Left cardiac atrium (tissue), 4 donors: Measurements from ENCODE around the gene PI3. TPM values are rescaled to one million over a fixed set of nuclear protein-coding genes. Genes with fewer than 3 reads are reported as not detected.
"Not testable (repeated sequence)": the region's sequence is repeated elsewhere in the genome, so short reads cannot be mapped to it uniquely, and the experiment has no call there.

Experiments
- ATAC-seq, 2 donors: fragments of 200-7000 bp; cut with Tn5 transposase; one replicate each; pipeline ENCODE4 v1.9.1; 2020; ENCODE audit warnings: mild to moderate bottlenecking in 2 of 2, moderate library complexity in 2 of 2
- DNase-seq: peaks from one replicate; pipeline ENCODE4 v3.0.0-alpha.2; 2020
- intact Hi-C, 2 donors: fragments of 100-400 bp; cut with DNase I; formaldehyde crosslinking; loops; one replicate each; pipeline versions ENCODE4 v1.14.1 to v1.15.1; 2022 to 2023
- long read RNA-seq: library from polyadenylated mRNA; unstranded; transcript quantifications from one replicate; pipeline ENCODE4 v2.0.0, GENCODE V29; 2021
- total RNA-seq, 2 donors: library from RNA; stranded (reverse); fragmentation: NEBNext Ultra II Directional; extraction: Animal tissue kit (Norgen Biotek cat#: 25700); gene quantifications; one replicate each; pipeline ENCODE4 v1.2.1, GENCODE V29; 2021
- donor health status: DM: no; HTN: yes; CAD: no.
- donor health status: DM: no; HTN: yes; CAD: no; lungs with severe emphysema.
- donor health status: DM: yes; HTN: yes; CAD: no.
- donor health status: Dilated cardiomyopathy.

PI3 gene, protein sequence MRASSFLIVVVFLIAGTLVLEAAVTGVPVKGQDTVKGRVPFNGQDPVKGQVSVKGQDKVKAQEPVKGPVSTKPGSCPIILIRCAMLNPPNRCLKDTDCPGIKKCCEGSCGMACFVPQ
- total RNA-seq = 1 to 10 TPM in 1 of 2 donors, not detected in 1; 1.4 TPM
- long read RNA-seq = 0 reads

DNA sequence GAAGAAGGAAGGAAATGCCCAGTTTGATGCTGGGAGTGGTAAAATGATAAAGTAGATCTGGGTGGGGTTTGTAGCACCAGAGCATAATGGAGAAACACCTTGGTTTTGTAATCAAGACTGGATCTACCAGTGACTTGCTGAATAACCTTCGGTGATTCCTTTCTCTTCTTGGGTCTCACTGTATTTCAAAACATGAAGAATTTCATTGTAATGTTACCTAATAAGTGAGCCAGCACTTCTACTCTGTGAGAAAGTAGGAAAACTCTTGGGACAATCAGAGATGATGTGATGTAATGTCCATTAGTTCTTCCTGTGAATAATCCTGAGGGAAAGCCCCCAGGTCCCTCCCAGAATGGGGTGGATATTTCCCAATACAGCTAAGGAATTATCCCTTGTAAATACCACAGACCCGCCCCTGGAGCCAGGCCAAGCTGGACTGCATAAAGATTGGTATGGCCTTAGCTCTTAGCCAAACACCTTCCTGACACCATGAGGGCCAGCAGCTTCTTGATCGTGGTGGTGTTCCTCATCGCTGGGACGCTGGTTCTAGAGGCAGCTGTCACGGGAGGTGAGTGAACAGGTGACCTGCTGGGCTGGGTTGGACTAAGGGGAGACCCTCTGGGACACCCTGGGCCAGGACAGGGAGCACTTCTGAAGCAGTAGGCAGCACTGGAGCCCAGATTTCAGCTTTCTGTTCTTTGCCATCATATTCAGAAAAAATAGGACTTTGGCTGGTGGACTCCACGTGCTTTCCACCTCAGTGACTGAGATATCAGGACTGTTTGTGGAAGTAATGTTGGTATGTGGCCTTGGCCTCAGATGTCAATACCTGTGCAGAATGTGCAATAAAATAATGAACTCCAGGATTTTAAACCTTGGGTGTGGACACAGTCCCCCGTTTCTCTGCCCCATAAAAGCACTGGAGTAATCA is at the start of gene PI3:
Gene PI3, plus strand, starts transcription at position 469 of the 931 bp plus-strand sequence. Its CDS starts 21 bp downstream, at position 490.
- intact Hi-C loops = no loop called here
- ATAC-seq (no peak), DNase-seq (peak; percentile 23)

DNA sequence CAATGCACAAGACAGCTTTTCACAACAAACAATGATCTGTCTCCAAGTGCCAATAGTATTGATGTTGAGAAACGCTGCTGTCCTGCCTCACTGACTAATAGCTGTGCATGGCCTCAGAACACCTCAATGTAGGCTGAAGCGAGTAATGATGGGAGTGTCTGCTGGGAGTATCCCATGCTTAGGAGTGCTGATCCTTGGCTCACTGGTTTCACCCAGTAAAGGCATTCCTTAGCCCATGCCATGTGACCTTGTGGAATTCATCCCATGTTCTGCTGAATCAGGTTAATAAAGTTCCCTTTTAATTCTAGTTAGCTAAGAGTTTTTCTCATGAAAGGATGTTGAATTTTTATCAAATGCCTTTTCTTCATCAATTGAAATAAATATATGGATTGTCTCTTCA is 46.6 kb upstream of the PI3 start:
- ATAC-seq = peak in 1 of 2 donors; percentile 85

DNA sequence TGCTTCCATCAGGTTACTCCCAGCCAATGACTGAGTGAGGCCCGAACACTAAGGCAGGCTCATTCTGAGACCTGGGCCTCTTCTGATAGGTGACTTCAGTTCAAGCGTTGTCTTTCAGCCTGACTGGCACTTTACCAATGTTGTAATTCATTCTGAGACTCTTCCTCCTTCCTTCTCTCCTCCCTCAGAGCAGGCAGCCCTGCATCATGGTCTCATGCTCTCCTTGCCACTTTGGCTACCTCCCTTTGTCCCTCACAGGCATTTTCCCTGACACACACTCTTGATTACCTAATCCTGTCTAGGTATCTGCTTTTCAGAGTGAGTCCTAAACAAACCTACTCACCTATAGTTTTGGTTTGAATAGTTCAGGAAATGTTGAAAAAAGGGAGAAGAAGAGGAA is 37.8 kb upstream of the PI3 start:
- no peak for ATAC-seq
- intact Hi-C loops = loop anchor here in 1 of 2 donors (10.0 kb wide), 1 partner anchor 138 kb away; no protein-coding TSS in a partner anchor
- no peak for DNase-seq

More for the DNA sequence above, 46.6 kb upstream of the PI3 start:
- intact Hi-C loops = no loop called here
- no peak for DNase-seq

DNA sequence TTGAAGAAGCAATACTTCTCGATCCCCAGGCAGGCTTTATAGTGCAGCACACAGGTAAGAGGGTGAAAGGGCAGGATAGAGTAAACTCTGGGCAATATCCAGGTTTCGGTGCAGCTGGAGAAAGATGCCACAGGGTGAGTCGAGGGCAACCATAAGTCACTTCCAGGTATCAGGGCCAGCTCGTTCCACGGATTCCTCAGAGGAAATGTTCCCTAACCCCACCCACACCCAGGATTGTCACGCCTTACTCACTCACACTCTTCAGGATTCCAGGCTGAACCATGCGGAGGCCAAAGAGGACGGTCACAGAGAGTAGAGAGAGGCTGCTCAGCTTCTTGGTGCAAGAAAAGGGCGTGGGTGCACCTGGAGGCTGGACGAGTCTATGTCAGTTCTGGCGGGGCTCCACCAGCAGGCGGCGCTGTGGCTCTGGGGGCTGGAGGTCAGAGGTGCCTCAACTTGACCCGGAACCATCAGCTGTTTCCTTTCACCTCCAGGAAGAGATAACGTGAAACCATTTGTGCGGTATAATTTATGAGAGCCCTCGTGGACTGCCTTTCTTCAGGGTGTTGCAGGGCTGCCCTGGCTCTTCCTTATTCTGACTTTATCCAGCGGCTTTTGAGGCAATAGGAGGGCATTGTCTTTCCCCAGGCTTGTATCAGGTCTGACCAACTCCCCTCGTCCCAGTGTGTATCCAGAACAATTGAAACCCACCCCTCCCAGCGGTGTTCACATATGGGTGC is 36.0 kb upstream of the PI3 start:
- no peak for ATAC-seq
- peak; percentile 36 for DNase-seq
- intact Hi-C loops = loop anchor here in 1 of 2 donors (10.0 kb wide), 1 partner anchor 136 kb away; no protein-coding TSS in a partner anchor

DNA sequence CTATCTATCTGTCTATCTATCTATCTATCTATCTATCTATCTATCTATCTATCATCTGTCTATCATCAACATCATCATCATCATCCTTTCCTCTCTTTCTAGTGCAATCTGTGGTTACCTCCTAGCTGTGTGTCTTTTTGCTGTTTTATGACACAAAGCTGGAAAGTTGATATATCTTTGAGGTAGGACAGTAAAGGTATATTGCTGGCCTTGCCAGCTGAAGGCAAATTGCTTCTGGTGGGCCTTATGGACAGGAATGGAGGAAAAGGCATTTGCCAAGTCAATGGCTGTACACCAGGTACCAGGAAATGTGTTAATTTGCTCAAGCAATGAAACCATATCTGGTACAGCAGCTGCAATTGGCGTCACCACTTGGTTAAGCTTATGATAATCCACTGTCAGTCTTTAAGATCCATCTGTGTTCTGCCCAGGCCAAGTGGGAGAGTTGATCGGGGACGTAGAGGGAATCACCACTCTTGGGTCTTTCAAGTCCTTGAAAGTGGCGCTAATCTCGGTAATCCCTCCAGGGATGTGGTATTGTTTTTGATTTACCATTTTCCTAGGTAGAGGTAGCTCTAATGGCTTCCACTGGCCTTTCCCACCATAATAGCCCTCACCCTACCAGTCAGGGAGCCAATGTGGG is 34.8 kb upstream of the PI3 start:
- intact Hi-C loops = loop anchor here in 1 of 2 donors (10.0 kb wide), 1 partner anchor 135 kb away; no protein-coding TSS in a partner anchor
- not testable (repeated sequence) for ATAC-seq

DNA sequence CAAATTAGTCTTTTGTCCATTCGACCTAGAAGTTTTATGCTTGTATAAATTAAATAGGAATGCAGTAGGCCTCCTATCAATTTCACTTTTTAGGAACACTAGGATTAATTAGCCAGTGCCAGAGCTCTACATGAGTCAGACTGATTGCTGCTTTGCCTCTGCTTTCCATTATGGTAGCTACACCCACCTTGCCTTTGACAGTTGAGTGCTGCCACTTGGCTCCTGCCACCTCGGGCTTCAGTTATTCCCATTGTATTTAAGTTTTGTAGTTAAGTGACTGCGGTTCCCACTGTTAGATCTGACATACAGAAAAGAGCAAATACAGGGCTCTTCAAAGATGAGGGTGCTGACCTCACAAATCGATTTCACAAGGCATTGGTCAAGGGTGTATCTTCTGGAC is 33.9 kb upstream of the PI3 start:
- intact Hi-C loops = no loop called here
- ATAC-seq (no peak), DNase-seq (no peak)

More for the DNA sequence above, 34.8 kb upstream of the PI3 start:
- DNase-seq = not testable (repeated sequence)

DNA sequence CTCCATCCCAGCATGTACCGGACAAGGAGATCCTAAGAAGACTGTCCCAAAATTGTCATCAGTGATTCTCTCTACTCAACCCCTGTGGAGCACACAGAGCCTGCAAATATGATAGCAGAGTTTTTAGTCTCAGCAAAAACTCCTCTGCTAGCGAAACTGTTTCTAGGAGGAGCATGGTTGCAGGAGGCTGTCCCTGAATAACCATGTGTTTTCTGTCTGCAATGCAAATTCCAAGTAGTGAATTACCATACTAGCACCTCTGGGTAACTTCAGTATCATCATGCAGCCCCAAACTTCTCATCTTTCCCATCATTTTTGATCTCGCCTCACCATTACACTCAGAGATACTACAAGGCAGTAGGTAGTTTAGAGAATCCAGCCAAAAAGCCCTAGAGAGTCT is 25.6 kb upstream of the PI3 start:
- ATAC-seq (no peak), DNase-seq (no peak)
- intact Hi-C loops = no loop called here

DNA sequence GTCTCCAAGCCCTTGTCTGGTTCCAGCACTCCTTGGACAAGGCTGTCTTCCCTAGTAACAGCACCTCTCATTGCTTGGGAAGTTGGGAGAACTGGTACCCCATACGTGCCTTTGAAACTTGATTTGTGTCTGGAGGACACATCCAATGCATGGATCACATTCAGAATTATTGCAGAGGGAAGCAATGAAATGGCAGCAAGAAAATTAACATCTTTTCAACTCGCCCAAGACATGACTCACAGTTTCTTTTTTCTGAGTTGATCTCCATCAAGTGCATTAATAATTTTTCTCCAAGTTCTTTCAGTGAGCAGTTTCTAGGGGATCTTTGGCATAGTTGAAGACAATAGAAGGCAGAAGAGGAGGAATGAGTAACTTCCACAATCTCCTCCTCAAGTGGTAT is 22.3 kb upstream of the PI3 start:
- DNase-seq (no peak), ATAC-seq (no peak)
- intact Hi-C loops = no loop called here

DNA sequence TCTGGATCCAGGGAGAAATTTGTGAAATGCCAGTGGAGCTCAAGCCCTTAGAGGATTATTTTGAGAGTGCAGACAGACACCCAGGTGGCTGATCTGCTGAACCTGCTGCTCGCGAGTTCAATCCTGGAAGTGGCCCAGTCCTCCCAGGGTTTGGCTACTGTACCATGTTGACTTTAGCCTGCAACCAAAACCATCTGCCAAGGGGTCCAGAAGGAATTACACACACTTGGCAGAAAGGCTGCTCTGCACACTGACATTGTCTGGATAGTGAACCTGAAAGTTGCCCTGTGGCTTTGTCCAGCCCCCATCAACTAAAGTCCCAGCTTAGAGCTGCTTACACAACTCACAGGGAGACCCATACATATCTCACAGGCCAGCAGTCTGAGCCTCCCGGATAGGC is 21.6 kb upstream of the PI3 start:
- intact Hi-C loops = no loop called here
- ATAC-seq (no peak), DNase-seq (no peak)

DNA sequence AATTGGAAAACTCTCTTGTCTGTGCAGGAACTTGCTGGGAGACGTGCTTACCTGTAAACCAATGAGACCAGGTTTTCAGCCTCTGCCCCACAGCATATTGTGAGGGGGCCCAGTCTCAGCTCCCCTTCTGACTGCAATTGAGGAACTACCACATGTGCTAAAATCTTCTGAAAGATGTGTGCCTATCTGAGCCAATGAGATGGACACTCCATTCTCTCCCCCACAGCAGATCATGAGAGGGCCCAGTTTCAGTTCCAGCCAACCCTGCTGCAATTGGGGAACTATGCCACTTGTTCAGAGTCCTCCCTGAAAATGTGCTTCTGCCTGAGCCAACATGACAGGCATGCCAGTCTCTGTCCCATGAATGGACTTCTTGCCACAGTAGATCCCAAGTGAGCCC is 20.9 kb upstream of the PI3 start:
- intact Hi-C loops = no loop called here
- ATAC-seq = peak in 1 of 2 donors; percentile 26

DNA sequence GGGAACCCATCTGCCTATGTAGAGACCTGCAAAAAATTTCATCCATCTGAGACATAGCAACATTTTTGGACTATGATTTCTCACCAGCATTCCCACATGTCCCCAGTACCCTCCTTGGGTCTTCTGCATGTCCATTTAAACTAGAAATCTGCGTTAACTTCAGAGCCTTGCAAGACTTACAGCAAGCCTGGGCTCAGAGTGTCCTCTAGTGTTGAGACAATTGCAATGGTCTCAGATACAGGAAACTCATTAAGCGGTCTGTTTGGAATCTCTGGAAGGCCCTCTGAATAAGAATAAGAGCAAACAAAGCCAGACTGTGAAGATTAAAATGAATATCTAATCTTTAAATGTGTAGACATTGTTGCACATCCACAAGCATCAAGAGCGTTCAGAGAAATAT is 20.5 kb upstream of the PI3 start:
- intact Hi-C loops = no loop called here
- no peak for ATAC-seq

More for the DNA sequence above, 20.9 kb upstream of the PI3 start:
- DNase-seq = no peak

DNA sequence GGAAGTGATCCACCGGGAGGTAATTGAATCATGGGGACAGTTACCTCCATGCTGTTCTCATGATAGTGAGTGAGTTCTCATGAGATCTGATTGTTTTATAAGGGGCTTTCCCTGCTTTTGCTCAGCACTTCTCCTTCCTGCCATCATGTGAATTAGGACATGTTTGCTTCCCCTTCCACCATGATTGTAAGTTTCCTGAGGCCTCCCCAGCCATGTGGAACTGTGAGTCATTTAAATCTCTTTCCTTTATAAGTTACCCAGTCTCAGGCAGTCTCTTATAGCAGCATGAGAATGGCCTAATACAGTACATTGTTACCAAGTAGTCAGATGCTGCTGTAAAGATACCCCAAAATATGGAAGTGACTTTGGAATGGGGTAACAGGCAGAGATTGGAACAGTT is 19.9 kb upstream of the PI3 start:
- DNase-seq, ATAC-seq, intact Hi-C loops: not testable (repeated sequence)

More for the DNA sequence above, 20.5 kb upstream of the PI3 start:
- no peak for DNase-seq

DNA sequence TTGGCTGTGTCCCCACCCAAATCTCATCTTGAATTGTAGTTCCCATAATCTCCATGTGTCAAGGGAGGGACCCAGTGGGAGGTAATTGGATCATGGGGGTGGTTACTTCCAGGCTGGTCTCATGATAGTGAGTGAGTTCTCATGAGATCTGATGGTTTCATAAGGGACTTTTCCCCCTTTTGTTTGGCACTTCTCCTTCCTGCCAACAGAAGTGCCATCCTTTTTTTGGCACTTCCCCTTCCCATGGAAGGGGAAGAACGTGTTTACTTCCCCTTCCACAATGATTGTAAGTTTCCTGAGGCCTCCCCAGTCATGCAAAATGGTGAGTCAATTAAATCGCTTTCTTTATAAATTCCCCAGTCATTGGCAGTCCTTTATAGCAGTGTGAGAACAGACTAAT is 18.0 kb upstream of the PI3 start:
- ATAC-seq = no peak
- intact Hi-C loops = no loop called here
- no peak for DNase-seq

DNA sequence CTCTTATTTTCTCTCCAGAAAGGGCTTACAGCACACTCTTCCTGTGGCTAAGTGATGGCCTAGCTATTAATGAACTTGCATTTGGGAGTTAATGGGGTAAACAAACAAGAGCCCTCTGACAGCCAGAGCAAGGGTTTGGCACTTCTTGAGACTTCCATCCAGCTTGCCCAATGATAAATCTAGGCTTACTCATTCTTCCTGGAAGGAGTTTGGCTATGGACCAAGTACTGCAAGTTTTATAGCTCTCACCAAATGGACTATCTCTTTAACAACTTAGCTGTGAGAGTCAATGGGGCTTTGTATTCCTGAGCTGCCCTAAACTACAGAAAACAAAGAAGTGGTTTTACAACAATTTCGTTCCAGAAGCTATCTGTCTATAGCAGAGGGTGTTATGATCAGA is 16.7 kb upstream of the PI3 start:
- peak; percentile 44 to 90 for ATAC-seq
- no peak for DNase-seq
- intact Hi-C loops = no loop called here

DNA sequence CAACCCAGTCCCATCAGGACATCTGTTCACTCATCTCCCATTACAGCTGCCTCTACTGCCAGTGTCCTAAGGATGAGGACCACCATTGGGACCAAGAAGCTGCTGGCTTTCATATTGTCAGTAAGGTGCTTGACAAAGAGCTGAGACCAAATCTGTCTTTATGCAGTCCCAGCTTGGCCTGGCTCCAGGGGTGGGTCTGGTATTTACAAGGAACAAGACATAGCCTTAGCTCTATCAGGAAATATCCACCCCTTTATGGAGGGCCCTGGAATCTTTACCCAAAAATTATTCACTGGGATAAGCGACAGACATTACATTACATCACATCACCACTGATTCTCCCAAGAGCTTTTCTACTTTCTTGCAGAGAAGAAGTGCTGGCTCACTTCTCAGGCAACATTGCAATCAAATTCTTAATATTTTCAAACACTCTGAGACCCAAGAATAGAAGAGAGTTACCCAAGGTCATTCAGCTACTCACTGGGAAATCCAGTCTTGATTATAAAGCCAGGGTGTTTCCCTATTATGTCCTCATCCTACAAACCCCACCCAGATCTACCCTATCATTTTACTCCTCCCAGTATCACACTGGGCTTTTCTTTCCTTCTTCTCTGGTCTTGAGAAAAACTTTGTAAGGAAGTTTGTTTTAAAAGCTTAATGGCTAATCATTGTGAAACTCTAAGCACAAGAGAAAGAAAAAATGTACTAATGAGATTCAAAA is 11.5 kb upstream of the PI3 start:
- intact Hi-C loops = no loop called here
- ATAC-seq = no peak
- no peak for DNase-seq

DNA sequence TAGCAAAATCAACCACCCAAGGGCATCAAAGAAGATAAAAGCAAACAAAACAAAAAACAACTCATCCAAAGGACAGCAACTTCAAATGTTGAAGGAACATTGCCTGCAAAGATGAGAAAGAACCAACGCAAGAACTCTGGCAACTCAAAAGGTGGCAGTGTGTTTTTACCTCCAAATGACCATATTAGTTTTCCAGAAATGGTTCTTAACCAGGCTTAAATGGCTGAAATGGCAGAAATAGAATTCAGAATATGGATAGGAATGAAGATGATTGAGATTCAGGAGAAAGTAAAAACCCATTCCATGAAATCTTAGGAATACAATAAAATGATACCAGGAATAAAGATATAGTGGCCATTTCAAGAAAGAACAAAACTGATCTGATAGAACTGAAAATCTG is 9.8 kb upstream of the PI3 start:
- ATAC-seq = no peak
- DNase-seq = no peak
- intact Hi-C loops = no loop called here

DNA sequence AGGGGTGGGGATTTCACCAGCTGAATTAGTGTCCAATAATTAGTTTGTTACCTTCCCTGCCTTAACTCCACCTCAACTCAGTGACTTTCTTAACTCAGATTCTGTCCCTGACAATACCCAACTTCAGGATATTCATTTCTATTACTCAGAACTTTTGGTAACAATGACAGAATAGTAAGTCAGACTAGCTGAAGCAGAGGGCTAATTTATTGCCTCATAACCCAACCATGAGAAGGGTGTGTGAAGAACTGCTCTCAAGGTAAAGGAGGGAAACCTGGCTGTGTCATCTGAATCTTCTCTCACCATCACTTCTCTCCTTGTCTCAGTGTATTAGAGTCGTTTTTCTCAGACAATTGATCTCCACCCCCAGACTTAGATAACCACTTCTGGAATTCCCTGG is 1.2 kb upstream of the PI3 start:
- DNase-seq (no peak), ATAC-seq (no peak)
- intact Hi-C loops = no loop called here

DNA sequence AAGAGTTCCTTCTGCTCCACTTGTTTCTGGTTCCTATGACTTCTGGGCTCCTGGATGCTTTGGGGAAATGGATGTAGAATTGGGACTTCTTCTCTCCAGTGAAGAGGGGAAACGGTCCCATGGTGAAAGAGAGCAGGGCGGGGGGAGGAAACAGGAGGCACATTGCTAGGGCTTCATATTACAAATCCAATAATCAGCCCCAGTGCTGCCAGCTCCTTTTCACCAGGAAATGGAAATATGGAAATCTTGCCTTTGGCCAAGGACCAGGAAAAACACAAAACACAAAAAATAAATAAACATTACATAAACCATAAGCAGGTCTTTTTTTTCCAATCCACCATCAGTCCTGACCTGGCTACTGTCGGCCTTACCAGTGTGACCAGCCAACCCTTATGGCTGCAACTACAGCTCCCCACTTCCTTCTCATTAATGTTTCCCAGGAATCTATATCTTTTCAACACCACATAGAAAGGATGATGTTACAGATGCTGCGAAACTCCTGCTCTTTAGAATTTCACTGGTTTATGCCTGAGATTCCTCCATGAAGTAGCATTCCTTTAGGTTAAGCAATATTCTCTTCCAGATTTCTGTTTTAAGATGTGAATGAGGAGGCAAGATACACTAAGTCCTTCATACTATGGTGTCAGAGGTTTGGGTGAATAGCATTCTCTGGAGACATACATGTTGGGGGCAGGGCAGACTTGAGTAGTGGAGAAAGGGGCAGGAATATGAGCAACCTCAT is 2.0 kb downstream of the PI3 start:
- DNase-seq (no peak), ATAC-seq (no peak)
- intact Hi-C loops = no loop called here
